ENCODE measurements around the gene CCDC87. TPM values are rescaled to one million over a fixed set of nuclear protein-coding genes. Genes with fewer than 3 reads are reported as not detected.
"Not testable (repeated sequence)": the region's sequence is repeated elsewhere in the genome, so short reads cannot be mapped to it uniquely, and the experiment has no call there.

CCDC87 gene
- total RNA-seq, 2 experiments from 2014 or later, result not detected

DNA sequence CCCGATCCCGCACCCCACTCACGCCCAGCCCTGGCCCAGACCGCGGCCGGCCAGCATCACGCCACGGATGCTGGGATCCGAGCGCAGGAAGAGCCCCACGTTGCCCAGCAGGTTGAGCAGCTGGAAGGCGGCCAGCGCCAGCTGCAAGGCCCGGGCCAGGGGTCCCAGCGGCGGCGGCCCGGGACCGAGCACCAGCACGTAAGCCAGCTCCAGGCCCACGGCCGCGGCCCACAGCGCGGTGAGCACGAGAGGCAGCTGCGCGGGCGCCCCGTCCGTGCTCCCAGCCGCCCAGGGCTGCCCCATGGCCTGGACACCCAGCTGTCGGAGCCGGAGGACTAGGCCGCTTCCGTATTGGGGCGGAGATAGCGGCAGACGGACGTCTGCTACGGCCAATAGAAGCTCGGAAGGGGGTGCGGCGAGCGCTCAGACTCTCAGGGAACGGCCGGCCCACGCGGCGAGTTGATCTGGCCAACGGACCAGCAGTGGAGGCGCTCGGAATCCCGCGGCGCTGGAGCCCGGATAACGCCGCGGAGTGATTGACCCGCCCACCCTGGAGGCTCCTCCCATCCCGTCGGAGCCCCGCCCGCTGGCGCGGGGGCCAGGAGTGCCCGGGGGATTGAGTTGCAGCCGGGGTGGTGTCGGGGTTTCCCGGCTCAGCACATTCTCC, 47.0 kb downstream of the CCDC87 start, which contains the start of gene ZDHHC24:
Gene ZDHHC24, minus strand, starts transcription at position 348 of the 667 bp plus-strand sequence. Its CDS starts 45 bp downstream, at position 303.
- CTCF ChIA-PET, result interaction anchor here (1.2 to 1.7 kb wide), 6 partner anchors 26 to 136 kb away, joined by 3 to 17 read pairs (median 4); partner anchors contain the start of genes CCDC87, CCS, DPP3 and RBM4B
- Mint-ChIP-seq H3K4me3 (peak within 1 kb of the TSS; percentile 79), H3K36me3 (ENCODE audit: low read depth) (peaks cover 21% of the 10 kb centered on the region), H3K27ac (peak within 1 kb of the TSS; percentile 71), H3K27me3 (peaks cover 13% of the 10 kb centered on the region), H3K9me3 (no peaks in the 10 kb centered on the region), H3K4me1 (peaks cover 40% of the 10 kb centered on the region)
- peak; percentile 93 for DNase-seq
- POLR2A ChIA-PET, result interaction anchor here (0.7 to 2.8 kb wide), 24 partner anchors 9 to 694 kb away, joined by 3 to 23 read pairs (median 5); partner anchors contain the start of genes BBS1, DPP3, MRPL11 and RBM14

DNA sequence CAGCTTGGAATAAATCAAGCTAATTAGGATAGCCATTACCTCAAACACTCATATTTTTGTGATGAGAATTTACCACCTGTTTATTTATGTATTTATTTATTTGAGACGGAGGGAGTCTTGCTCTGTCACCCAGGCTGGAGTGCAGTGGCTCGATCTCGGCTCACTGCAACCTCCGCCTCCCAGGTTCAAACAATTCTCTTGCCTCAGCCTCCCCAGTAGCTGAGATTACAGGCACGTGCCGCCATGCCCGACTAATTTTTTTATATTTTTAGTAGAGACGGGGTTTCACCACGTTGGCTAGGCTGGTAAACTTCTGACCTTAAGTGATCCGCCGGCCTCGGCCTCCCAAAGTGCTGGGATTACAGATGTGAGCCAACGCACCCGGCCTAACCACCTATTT, 47.9 kb downstream of the CCDC87 start:
- peak overlapping the region; percentile 65 for H3K27ac Mint-ChIP-seq
- not testable (repeated sequence) for H3K9me3 Mint-ChIP-seq, DNase-seq
- ChIA-PET POLR2A (interaction anchor here (1.4 to 2.8 kb wide), 12 partner anchors 11 to 311 kb away, joined by 3 to 23 read pairs (median 12); partner anchors contain the start of genes BBS1, DPP3, RBM14 and RBM4), CTCF (interaction anchor here (1.4 kb wide), 1 partner anchor 65 kb away, joined by 4 read pairs; the partner anchor contains the start of gene DPP3)
- peaks cover 40% of the 10 kb centered on the region for H3K4me1 Mint-ChIP-seq
- peaks cover 23% of the 10 kb centered on the region for H3K36me3 Mint-ChIP-seq (ENCODE audit: low read depth)
- peaks cover 13% of the 10 kb centered on the region for H3K27me3 Mint-ChIP-seq
- H3K4me3 Mint-ChIP-seq, result peak overlapping the region; percentile 79

DNA sequence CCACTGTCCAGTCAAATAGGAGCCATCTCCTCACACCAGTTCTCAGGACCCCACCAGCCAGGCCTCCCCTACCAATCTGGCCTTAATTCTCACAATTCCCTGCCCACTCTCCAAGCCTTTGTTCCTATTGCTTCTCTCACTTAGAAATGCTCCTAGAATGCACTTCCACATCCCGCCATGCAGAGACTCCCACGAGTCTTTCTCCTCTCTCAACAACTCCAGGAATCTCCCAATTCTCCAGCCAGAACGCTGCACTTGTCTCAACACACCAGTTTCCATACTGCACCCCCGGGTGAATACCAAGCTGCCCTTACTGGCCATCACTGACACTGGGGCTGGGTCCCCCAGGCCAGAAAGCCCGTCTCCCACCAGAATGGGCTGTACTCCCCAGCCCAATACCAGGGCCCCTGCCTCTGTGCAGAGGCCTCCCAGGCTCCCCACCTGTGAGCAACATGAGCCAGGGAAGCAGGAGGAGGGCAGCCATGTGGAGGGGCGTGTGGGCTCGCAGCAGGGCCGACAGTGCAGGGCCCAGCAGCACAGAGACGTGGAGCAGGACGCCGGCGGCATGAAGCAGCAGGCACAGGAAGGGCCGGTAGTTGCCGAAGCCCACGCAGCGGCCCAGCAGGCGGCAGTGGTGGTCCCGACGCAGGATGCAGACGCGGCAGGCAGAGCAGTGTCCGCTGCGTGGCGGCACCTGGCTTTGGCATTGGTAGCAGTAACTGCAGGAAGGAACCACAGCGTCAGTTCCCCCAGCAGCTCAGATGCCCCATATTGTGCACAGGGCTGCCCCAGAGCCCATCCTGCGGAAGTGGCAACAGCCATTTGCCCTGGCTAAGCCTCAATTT, 49.4 kb downstream of the CCDC87 start:
- no peaks in the 10 kb centered on the region for H3K9me3 Mint-ChIP-seq
- POLR2A ChIA-PET, result interaction anchor here (0.9 to 1.0 kb wide), 2 partner anchors 33 to 64 kb away, joined by 4 to 5 read pairs; partner anchors contain the start of genes BBS1 and DPP3
- DNase-seq, result peak; percentile 82

DNA sequence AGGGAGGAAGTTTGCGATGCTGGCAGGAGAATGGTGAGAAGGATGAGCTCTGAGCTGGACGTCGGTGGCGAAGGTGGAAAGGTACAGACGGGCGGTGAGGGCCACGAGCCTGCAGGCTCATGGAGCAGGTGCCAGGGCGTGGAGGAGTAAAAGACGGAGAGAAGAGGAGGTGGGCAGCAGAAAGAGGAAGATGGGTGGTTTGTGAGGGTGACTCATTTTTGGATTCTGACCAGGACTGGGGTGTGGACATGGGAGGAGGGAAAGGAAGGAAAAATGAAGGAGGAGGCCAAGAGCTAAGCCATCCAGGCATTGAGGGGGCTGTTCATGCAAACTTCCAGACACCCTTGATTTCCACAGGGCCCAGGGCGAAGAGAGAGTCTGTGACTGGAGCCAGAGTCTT, 50.5 kb downstream of the CCDC87 start:
- CTCF ChIA-PET, result interaction anchor here (1.6 kb wide), 1 partner anchor 136 kb away, joined by 5 read pairs; the partner anchor contains the start of gene RBM4B

More for the DNA sequence above, 49.4 kb downstream of the CCDC87 start:
- Mint-ChIP-seq H3K36me3 (ENCODE audit: low read depth) (peaks cover 29% of the 10 kb centered on the region), H3K4me3 (peak overlapping the region; percentile 69), H3K27me3 (peaks cover 2% of the 10 kb centered on the region), H3K4me1 (peaks cover 40% of the 10 kb centered on the region), H3K27ac (peak overlapping the region; percentile 82)
- CTCF ChIA-PET, result interaction anchor here (1.6 kb wide), 1 partner anchor 135 kb away, joined by 5 read pairs; the partner anchor contains the start of gene RBM4B

GRCh38 chr11:66541892-66542291, 51.0 kb downstream of the CCDC87 start:
- ChIA-PET CTCF (no interaction called here), POLR2A (interaction anchor here (0.9 to 1.5 kb wide), 3 partner anchors 9 to 75 kb away, joined by 3 to 4 read pairs (median 4); partner anchors contain the start of genes DPP3 and RBM14)
- Mint-ChIP-seq H3K4me3 (no peak overlapping the region), H3K36me3 (ENCODE audit: low read depth) (peaks cover 36% of the 10 kb centered on the region), H3K27me3 (no peaks in the 10 kb centered on the region), H3K4me1 (peaks cover 39% of the 10 kb centered on the region), H3K27ac (peak overlapping the region; percentile 11), H3K9me3 (no peaks in the 10 kb centered on the region)
- DNase-seq, result no peak

More for the DNA sequence above, 50.5 kb downstream of the CCDC87 start:
- H3K4me3 Mint-ChIP-seq, result peak overlapping the region; percentile 6
- POLR2A ChIA-PET, result interaction anchor here (0.9 to 1.5 kb wide), 3 partner anchors 10 to 74 kb away, joined by 3 to 4 read pairs (median 4); partner anchors contain the start of genes DPP3 and RBM14
- H3K27me3 Mint-ChIP-seq, result no peaks in the 10 kb centered on the region
- H3K4me1 Mint-ChIP-seq, result peaks cover 40% of the 10 kb centered on the region
- DNase-seq, result no peak
- peaks cover 32% of the 10 kb centered on the region for H3K36me3 Mint-ChIP-seq (ENCODE audit: low read depth)
- H3K9me3 Mint-ChIP-seq, result no peaks in the 10 kb centered on the region
- peak overlapping the region; percentile 12 for H3K27ac Mint-ChIP-seq

GRCh38 chr11:66540598-66540997, 52.3 kb downstream of the CCDC87 start:
- Mint-ChIP-seq H3K36me3 (ENCODE audit: low read depth) (peaks cover 40% of the 10 kb centered on the region), H3K4me1 (peaks cover 33% of the 10 kb centered on the region)
- H3K4me3 Mint-ChIP-seq, H3K27me3 Mint-ChIP-seq, H3K9me3 Mint-ChIP-seq, DNase-seq, CTCF ChIA-PET, POLR2A ChIA-PET, H3K27ac Mint-ChIP-seq: not testable (repeated sequence)

Other genes with a start within 250 kb of the CCDC87 start
- 10 to 100 TPM; 39.7 to 40.4 TPM for gene BRMS1, start 248.0 kb downstream of the CCDC87 start, total RNA-seq
- 1 to 10 TPM; 8.4 to 8.7 TPM for gene B4GAT1, start 245.4 kb downstream of the CCDC87 start, total RNA-seq
- 1 to 10 TPM; 8.4 to 9.0 TPM for gene SLC29A2, start 221.3 kb downstream of the CCDC87 start, total RNA-seq
- under 1 TPM in 1 of 2 experiments, not detected in 1; 0.20 TPM for gene NPAS4, start 172.0 kb downstream of the CCDC87 start, total RNA-seq
- 10 to 100 TPM; 44.2 to 55.3 TPM for gene MRPL11, start 154.2 kb downstream of the CCDC87 start, total RNA-seq
- 1 to 10 TPM; 6.8 to 7.5 TPM for gene PELI3, start 126.2 kb downstream of the CCDC87 start, total RNA-seq
- gene DPP3, start 112.6 kb downstream of the CCDC87 start, total RNA-seq, result 10 to 100 TPM; 59.3 to 60.6 TPM
- 10 to 100 TPM; 16.8 to 16.9 TPM for gene BBS1, start 82.4 kb downstream of the CCDC87 start, total RNA-seq
- 10 to 100 TPM; 25.9 to 26.0 TPM for gene ZDHHC24, start 47.0 kb downstream of the CCDC87 start, total RNA-seq
- under 1 TPM; 0.30 to 0.35 TPM for gene ACTN3, start 46.2 kb downstream of the CCDC87 start, total RNA-seq
- gene CTSF, start 24.5 kb downstream of the CCDC87 start, total RNA-seq, result 1 to 10 TPM; 3.7 to 4.3 TPM
- gene CCS, start 122 bp upstream of the CCDC87 start, total RNA-seq, result 10 to 100 TPM; 32.8 to 33.2 TPM
- 100 to 1,000 TPM; 116 to 120 TPM for gene RBM14, start 23.6 kb upstream of the CCDC87 start, total RNA-seq
- gene RBM4, start 45.6 kb upstream of the CCDC87 start, total RNA-seq, result 100 to 1,000 TPM; 109 to 110 TPM
- gene RBM4B, start 84.8 kb upstream of the CCDC87 start, total RNA-seq, result 10 to 100 TPM; 19.6 to 20.1 TPM
- under 1 TPM; 0.18 to 0.25 TPM for gene SPTBN2, start 136.2 kb upstream of the CCDC87 start, total RNA-seq

Data from activated CD4-positive, alpha-beta memory T cell treated with anti-CD3 and anti-CD28 coated beads, Interleukin-2, amount 10 ng/mL, durations not matched to agents 7 days and 5 days (primary cell).